ENCODE data around the gene CD4.
A peak's percentile ranks its signal among the peaks of the same experiment; 100 is the strongest.

The CD4 gene

DNA sequence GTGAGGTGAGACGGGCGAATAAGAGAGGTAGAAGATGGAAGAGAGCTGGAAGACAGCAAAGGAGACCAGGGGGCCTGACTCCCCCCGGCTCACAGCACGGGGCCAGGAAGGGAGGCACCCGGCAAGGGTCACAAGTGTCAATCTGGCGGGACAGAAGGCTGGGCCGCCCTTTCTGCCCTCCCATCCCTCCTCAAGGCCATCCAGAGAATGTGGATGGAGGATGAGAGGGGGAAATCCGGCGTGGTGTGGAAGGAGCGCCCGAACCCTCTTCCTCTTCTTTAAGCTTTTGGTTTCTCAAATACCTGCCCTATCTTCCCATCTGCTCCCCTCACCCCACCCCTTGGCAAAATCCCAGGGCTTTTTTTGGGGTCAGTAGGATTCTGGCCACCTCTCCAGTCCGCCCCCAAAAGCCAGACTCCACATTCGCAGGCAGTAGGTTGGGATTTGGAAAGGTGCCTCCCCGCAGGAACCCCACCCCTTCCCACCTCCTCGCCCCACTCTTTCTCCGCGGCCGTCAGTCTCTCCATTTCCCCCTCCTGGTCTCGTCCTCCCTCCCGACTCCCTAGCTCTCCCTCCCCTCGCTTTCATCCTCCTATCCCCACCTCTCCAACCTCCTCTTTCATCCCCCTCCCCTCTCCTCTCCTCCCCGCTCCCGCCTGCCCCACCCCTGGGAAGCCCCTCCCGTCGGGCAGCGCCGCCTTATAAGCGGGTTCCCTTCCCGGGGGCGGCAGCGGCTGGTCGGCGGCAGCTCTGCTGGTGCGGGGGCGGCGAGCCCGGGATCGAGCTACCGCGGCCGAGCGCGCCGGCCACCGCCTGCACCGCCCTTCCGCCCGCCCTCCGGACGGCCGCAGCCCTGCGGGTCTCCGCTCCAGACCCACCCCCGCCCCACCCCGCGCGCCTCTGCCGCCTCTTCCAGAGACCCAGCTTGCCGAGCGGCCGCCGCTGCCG is 23.4 kb upstream of the CD4 start, which contains the start of gene PTMS:
PTMS (plus strand) TSS at position 730 of the 948 bp plus-strand sequence. CDS start 343 bp downstream, outside the sequence.
- peak; percentile 96 for DNase-seq

DNA sequence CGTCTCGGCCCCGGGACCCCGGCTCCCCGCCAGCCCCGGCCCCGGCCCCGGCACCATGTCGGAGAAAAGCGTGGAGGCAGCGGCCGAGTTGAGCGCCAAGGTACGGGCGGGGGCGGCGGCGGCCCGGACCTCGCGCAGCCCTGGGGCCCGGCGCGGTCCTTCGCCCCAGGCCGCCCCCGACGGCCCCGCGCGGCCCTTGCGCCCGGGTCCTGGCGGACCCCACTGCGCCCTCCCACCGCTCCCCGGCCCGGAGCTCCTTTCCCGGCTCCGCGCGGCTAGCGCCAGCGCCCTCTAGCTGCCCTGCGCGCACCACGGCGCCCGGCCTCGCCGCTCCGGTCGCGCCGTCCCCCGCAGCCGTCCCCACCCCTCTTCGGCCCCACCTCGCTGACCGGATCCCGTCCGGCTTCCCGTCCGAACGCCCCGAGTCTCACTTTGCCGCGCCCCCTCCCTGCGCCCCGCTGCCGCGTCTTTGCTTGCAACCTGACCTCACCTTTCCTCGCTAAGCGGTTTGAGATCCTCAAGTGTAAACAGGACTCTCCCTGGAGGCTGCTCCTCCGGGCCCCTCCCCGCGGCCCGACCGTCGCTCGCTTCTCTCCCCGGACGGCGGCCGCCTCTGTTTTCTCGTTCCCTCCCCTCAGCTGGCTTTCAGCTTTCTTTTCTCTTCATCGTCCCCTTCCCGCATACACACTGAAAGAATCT is 22.5 kb upstream of the CD4 start:
- DNase-seq = peak; percentile 71

DNA sequence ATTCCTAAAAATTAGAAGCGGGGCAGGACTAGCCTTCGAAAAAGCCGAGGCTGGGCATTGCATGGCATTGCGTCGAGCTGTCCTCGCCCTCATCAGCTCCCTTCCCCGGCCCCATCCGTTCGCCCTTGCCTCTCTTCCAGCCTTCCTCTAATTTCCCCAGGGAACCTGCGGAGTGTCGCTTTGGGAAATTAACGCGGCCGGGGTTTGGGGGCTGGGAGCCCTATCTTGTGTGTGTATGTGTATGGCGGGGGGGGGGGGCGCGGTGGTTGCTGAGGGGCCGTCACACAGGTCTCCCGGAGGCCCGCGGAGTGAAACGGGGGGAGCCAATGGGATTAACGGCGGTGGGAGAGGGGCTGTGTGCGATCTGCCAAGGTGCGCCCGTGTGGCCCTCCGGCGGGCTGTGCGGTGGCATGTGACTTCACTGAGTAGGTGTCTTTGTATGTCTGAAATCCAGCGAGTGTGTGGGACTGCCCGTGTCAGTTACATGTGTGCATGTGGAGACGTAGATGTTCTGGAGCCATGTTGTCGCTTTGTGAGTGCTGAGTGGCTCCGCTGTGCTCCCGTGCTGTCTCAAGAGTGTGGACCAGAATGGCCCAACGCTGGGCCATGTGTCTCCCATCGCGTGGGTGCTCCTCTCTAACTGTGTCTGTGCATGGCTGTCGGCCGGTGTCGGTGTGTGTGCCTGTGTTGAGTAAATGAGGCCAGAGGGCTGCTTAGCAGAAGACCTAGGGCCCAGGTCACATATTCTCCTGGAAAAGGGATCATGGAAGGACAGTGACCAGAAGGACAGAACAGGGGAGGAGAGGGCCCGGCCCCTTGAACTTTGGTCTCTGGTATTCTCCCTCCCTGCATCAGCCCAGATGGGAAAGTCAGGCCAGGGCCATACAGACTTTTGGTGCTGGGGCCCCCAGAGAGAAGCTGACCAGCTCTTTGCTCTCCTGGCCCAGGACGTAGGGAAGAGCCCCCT is 21.7 kb upstream of the CD4 start:
- peak; percentile 13 for DNase-seq

DNA sequence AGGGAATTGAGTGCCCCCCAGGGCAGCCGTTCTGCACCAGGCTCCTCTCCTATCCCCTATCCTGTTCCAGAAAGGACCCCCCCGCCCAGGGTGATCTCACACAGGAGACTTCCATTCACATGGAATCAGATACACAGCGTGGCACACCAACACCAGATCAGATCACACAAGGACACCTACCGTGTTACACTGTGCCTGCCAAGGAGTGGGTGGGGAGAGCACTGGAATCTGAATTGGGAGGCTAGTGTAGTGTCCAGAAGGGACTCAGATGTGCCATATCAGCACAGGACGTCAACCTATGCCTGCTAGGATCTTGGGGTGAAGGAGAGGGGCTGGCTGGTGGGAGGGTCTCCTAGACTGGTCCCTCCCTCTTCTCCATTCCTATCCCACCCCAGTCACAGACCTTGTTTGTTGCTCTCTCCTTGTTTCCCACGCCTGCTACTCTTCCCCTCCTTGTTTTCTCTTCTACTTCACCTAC is 20.9 kb upstream of the CD4 start:
- no peak for DNase-seq

DNA sequence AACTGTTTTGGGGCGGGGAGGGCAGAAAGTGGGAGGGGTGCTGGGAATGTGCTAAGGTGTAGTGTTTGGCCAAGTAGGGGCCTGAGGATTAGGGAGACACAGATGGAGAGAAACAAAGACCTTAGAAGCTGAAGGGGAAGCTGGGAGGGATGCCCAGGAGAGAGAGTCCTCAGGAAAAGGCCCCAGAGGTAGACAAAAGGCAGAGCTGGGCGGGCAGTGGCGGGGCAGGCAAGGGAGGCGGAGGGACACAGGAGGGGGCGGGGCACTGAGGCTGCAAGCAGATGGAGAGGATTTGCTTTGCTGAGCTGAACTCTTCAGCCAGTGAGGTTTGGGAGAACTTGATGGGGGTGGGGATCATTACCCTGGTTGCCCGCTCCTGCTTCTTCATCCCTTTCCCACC is 20.3 kb upstream of the CD4 start:
- DNase-seq = peak; percentile 42

DNA sequence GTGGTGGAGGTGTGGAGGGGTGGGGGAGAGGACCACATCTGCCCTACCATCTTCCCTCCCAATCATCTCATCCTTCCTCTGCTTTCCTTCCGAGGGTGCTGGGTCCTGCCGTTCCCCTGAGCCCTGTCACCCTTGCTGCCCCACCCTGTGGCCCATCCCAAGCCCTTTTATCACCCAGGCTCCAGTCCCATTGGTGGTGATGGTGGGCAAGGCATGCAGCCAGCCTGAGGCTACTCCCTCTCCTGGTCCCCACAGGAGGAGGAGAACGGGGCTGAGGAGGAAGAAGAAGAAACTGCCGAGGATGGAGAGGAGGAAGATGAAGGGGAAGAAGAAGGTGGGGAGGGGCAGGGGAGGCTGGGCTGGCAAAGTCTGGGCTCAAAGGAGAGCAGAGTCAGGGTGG is 19.7 kb upstream of the CD4 start:
- no peak for DNase-seq

DNA sequence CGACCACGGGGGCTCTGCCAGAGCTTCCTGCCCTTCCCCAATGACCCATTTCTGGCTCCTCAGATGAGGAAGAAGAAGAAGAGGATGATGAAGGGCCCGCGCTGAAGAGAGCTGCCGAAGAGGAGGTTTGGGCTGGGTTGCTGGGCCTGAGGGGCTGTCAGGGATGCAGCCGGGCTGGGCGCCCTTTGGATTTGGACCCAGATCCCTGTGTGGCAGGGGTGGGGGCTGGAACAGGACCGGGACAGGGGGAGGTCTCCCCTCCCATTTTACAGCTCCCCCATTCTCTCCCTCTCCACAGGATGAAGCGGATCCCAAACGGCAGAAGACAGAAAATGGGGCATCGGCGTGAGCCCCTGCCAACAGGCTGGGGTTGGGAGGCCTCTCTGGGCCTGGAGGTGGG is 19.2 kb upstream of the CD4 start:
- no peak for DNase-seq

DNA sequence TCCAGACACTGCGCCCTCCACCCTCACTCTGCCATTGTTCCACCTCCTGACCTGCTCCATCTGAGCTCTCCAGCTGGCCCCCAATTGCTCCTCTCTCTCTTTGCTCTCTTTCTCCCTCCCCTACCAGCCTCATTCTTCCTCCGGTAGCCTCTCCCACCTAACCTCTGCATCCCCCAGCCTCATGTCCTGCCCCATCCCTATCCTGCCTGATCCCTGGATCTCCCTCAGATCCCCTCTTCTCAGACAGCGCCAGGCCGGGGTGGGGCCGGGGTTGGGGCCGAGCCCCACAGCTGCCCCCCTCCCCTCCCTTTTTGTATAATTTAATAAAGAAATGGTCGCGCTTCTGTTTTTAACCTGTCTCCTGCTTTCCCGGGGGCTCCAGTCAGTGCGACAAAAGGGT is 18.7 kb upstream of the CD4 start:
- DNase-seq = no peak

DNA sequence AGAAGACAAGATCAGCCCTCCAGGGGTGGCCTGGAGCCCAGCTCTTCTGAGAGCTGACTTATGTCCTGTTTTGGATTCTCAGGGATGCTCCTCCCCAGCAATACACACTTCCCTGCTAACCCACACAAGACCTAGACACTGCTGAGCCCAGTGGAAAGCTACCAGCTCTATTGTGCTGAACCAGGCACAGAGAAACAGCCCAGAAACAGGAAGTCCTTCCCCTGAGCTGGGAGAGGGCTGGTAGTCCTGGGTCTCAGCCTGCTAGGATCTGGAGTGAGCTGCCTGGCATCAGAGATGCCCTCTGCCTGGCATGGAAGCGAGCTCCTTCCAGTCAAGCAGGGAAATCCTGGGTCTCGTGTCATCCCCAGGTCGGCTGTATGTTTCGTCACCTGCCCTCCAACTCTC is 18.2 kb upstream of the CD4 start:
- no peak for DNase-seq

DNA sequence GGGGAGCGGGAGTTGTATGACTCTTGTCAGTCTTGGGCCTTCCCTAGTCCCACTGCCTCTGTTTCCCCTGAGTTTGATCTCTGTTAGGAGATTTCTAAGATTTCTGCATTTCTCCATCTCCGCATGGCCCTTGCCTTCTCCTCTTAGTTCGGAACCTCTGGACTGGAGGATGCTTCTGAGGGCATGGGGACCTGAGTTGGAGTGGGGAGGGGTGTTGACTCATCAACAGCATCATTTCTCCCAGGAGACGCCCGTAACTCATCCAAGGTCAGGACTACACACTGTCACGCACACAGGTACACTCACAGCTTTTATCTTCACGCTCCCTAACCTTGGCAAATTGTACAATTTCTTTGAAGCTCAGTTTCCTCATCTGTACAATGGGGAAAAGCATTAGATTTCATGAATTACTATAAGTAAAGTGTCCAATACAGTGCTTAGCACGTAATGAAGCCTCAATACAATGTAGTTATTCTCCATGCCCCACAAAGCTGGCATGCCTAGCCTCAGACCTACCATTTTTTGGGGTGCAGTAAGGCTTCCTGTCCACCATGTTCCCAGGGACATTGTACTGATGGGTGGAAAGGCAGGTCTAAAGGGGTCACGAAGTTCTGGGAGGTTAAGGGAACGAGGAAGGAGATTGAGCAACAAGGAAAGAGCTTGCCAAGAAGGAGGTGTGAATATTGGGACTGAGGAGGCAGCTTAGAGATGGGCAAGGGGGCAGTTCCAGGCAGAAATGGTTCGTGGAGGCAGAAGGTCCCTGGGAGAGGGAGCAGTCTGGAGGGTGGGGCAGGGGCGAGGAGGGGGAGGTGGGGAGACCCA is 17.6 kb upstream of the CD4 start:
- DNase-seq = no peak

DNA sequence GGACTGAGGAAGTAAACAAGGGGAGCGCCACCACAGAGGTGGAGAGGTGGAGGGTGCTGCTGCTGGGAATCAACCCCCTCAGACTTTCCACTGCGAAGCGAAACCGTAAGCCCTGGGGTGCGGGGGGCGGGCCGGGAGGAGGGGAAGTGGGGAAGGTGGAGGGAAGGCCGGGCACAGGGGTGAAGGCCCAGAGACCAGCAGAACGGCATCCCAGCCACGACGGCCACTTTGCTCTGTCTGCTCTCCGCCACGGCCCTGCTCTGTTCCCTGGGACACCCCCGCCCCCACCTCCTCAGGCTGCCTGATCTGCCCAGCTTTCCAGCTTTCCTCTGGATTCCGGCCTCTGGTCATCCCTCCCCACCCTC is 17.0 kb upstream of the CD4 start, which contains the start of gene LAG3:
LAG3 (plus strand) TSS at position 190 of the 365 bp plus-strand sequence. CDS start 333 bp downstream, outside the sequence.
- no peak for DNase-seq

DNA sequence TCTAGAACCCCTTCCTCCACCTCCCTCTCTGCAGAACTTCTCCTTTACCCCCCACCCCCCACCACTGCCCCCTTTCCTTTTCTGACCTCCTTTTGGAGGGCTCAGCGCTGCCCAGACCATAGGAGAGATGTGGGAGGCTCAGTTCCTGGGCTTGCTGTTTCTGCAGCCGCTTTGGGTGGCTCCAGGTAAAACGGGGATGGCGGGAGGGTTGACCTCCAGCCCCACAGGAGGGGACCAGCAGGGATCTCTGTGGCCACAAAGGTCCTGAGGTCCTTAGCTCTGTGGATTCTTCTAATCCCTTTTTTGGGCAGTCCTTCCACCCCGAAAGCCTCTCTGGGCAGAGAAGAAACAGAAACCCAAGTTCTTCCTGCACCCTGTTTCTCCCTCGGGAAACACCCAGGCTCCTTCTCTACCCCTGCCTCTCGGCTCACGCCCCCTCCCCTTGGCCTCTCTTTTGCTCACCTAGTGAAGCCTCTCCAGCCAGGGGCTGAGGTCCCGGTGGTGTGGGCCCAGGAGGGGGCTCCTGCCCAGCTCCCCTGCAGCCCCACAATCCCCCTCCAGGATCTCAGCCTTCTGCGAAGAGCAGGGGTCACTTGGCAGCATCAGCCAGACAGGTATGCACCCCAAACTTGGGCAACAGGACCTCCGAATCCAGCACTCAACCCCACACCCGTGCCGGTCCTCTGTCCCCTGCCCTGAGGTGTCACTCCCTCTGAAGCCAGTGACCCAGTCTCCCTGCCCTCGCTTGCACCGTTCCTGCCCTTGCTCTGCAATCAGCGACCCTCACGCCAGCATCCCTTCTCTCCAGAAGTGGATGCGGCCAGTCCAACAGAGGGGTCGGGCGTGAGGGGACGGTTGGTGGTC is 16.4 kb upstream of the CD4 start:
- no peak for DNase-seq

DNA sequence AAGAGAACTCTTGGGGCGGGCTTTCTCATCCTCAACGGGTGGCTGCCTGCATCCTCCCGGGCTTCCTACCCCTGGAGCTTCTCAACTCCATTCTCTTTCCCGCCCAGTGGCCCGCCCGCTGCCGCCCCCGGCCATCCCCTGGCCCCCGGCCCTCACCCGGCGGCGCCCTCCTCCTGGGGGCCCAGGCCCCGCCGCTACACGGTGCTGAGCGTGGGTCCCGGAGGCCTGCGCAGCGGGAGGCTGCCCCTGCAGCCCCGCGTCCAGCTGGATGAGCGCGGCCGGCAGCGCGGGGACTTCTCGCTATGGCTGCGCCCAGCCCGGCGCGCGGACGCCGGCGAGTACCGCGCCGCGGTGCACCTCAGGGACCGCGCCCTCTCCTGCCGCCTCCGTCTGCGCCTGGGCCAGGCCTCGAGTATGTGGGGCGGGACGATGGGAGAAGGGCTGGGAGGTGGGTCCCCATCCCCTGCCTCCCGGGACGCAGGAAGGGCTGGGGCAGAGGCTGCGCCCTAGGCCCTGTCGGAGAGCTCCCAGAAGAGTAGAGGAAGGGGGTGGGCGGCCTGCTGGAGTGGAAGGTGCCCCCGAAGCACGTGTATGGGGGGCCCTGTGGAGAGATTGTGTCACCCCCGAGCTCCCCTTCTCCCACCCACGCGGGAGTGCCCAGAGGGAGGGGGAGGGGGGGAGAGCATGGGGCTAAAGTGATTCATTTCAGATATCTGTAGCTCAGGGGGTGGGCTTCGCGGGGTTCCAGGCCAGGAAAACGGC is 15.6 kb upstream of the CD4 start:
- DNase-seq = no peak

DNA sequence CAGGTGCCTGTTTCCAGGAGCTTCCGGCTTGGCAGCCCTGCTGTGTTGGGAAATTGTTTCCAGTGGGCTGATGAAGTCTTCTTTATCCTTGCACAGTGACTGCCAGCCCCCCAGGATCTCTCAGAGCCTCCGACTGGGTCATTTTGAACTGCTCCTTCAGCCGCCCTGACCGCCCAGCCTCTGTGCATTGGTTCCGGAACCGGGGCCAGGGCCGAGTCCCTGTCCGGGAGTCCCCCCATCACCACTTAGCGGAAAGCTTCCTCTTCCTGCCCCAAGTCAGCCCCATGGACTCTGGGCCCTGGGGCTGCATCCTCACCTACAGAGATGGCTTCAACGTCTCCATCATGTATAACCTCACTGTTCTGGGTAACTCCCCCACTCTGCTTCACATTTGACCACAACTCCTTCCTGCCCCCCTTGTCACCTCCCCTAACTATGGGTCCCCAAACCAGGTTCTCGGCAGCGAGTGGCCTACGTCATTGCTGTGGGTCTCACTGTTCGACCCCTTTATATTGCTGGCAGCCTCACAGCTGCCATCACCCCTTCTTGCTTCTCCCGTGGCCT is 14.7 kb upstream of the CD4 start:
- no peak for DNase-seq

DNA sequence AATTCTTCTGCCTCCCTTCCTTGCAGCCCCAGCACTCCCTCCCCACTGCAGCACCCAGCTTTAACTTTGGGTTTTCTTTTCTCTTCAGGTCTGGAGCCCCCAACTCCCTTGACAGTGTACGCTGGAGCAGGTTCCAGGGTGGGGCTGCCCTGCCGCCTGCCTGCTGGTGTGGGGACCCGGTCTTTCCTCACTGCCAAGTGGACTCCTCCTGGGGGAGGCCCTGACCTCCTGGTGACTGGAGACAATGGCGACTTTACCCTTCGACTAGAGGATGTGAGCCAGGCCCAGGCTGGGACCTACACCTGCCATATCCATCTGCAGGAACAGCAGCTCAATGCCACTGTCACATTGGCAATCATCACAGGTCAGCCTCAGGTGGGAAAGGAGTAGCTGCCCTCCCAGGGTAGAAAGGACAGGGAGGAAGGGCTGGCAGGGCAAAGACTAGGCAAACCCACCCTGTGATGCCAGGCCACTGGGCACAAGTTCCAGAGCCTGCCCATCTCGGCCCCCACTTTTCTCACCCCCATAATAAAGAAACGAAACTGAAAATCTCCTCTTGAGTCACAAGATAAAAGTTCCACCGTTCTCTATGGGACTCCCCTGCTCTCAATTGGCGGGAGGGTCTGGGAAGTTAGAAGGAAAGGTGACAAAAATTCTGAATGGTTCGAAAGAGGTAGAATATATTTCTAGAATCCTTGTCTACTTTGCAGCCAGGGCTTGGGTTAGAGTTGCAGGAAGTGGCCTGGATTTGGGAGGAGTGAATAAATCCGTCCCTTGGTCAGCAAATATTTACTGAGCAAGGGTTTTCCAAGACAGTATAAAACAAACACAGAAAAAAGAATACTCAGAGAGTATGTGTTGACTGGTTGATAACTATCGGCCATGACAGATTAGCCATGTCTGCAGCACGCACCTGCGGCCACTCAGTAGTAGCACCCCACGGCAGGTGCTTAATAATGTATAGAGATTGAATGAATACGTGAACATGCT is 13.8 kb upstream of the CD4 start:
- no peak for DNase-seq

DNA sequence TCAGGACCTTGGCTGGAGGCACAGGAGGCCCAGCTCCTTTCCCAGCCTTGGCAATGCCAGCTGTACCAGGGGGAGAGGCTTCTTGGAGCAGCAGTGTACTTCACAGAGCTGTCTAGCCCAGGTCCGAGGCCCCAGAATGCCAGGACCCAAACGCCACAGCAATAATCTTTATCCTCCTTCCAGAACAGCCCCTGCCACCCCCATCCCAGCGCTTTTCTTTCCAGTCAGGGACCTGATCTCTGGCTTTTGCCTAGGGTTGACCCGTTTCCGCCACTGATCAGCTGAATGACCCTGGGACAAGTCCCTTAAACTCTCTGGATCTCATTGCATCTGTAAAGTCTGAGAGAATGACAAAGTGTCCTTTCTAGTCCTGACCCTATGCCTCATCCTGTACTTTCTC is 11.9 kb upstream of the CD4 start:
- no peak for DNase-seq

DNA sequence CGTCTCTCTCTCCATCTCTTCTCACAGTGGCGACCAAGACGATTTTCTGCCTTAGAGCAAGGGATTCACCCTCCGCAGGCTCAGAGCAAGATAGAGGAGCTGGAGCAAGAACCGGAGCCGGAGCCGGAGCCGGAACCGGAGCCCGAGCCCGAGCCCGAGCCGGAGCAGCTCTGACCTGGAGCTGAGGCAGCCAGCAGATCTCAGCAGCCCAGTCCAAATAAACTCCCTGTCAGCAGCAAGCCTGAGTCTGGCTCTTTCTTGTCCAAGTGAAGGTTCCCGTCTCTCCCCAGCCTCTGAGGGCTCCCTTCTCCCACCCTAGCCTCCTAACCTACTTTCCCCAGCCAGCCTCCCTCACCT is 11.1 kb upstream of the CD4 start:
- DNase-seq = no peak

All from fibroblast of skin of scalp (primary cell).